ENCODE results near the gene F8.
"Not testable (repeated sequence)": the region's sequence is repeated elsewhere in the genome, so short reads cannot be mapped to it uniquely, and the experiment has no call there.

Gene F8

DNA sequence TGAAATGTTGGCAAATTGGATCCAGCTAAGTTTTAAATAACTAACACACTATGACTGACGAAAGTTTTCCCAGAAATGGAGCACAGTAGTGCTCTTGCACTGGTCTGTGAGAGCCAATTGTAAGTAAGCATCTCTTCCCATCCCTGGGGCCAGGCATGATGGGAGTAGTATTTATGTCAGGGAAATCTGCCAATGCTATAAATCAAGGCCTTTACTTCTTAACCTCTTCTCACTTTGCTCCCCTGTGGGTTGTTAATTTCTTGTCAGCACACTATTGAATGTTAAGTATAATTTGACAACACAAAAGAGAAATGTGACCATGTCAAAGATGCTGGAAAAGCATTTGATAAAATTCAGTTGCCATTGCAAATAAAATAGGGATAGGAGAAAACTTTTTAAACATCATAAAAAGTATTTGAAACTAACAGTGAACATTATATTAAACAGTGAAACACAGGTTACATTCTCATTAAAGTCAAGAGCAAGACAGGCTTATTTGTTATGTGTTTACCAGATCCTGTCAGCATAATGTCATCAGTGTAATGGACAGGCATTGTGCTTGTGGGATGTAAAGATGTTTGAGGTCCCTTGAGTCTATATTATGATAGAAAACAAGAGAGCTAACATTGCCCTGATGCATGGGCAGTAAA, 131.4 kb downstream of the F8 start:
- FAIRE-seq, result no peak
- DNase-seq (ENCODE audit: extremely low spot score, insufficient read length, low read depth), result no peak

DNA sequence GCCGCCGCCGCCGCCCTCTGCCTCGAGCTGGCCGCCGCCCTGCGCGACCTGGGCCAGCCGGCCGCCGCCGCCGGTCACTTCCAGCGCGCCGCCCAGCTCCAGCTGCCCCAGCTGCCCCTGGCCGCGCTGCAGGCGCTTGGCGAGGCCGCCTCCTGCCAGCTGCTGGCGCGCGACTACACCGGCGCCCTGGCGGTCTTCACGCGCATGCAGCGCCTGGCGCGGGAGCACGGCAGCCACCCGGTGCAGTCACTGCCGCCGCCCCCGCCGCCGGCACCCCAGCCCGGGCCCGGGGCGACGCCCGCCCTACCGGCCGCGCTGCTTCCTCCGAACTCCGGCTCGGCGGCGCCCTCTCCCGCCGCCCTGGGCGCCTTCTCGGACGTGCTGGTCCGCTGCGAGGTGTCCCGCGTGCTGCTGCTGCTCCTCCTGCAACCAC, 135.7 kb downstream of the F8 start:
- not testable (repeated sequence) for FAIRE-seq; DNase-seq (ENCODE audit: extremely low spot score, insufficient read length, low read depth)

DNA sequence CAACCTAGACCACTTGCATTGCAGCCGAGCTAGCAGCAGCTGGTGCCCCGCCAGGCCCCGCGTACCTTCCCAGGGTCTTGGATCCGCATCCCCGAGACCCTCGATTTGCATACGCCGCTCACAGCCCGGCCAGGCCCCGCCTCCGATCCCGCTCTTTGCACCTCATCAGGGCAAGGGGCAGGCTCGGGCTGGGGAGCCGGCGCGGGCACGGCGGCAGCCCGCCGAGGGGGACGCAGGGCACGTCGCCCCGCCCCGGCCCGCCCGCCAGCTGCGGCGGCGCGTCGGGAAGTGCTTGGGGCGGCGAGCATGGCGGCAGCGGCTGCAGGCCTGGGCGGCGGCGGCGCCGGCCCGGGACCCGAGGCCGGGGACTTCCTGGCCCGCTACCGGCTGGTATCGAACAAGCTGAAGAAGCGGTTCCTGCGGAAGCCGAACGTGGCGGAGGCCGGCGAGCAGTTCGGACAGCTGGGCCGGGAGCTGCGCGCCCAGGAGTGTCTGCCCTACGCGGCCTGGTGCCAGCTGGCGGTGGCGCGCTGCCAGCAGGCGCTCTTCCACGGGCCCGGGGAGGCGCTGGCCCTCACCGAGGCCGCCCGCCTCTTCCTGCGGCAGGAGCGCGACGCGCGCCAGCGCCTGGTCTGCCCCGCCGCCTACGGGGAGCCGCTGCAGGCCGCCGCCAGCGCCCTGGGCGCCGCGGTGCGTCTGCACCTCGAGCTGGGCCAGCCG, 136.3 kb downstream of the F8 start, which contains the start of gene F8A1:
Gene F8A1, plus strand, starts transcription at position 287 of the 720 bp plus-strand sequence. Its CDS starts 20 bp downstream, at position 307.
- DNase-seq (ENCODE audit: extremely low spot score, insufficient read length, low read depth); FAIRE-seq: not testable (repeated sequence)

DNA sequence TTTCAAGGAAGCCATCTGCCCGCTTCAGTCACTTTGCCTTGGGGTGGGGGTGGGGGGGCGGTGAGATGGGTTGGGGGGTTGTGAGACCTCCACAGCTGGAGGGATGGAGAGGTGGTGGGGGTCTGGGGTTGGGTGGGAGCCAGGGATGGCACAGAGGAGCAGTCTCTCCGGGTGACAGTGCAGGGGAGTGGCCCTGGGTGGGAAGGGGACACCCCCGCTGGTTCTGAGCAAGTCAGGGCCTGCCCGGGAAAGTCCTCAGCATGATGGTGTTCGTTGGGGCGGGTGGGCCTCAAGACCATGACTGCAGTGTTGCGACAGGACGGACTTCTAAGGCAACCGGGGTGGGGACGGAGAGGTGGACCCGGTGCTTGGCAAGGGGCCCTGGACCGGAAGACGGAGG, 137.0 kb downstream of the F8 start:
- not testable (repeated sequence) for FAIRE-seq; DNase-seq (ENCODE audit: extremely low spot score, insufficient read length, low read depth)

DNA sequence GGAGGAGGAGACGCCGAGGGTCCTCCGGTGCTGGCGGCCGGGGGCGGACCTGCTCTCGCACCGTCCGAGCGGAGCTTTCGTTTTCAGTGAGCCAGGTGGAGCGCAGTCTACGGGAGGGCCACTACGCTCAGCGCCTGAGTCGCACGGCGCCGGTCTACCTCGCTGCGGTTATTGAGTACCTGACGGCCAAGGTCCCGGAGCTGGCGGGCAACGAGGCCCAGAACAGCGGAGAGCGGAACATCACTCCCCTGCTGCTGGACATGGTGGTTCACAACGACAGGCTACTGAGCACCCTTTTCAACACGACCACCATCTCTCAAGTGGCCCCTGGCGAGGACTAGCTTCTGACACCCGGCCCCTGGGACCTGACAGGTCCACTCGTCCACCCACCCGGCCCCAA, 137.5 kb downstream of the F8 start:
- not testable (repeated sequence) for FAIRE-seq; DNase-seq (ENCODE audit: extremely low spot score, insufficient read length, low read depth)

DNA sequence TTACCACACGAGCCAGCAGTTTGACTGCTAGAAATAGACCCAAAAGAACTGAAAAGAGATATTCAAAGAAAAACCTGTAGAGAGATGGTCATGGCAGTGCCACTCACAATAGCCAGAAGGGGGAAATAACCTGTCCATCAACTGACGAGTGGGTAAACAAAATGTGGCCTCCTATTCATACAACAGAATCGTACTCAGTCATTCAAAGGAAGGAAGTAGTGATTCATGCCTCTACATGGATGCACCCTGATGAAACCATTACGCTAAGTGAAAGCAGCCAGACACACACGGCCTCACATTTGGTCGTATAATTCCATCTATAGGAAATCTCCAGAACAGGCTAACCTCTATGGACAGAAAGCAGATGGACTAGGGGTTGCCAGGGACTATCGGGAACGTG, 138.5 kb downstream of the F8 start:
- DNase-seq (ENCODE audit: extremely low spot score, insufficient read length, low read depth); FAIRE-seq: not testable (repeated sequence)

DNA sequence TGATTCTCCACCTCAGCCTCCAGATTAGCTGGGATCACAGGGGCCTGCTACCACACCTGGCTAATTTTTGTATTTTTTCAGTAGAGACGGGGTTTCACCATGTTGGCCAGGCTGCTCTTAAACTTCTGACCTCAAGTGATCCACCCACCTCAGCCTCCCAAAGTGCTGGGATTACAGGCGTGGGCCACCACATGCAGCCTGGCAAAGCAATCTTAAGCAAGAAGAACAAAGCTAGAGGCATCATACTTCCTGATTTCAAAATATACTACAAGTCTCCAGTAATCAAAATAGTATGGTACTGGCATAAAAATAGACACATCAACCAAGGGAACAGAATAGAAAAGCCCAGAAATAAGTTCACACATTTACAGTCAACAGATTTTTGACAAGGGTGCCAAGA, 149.2 kb downstream of the F8 start:
- DNase-seq (ENCODE audit: extremely low spot score, insufficient read length, low read depth) (no peak), FAIRE-seq (no peak)

DNA sequence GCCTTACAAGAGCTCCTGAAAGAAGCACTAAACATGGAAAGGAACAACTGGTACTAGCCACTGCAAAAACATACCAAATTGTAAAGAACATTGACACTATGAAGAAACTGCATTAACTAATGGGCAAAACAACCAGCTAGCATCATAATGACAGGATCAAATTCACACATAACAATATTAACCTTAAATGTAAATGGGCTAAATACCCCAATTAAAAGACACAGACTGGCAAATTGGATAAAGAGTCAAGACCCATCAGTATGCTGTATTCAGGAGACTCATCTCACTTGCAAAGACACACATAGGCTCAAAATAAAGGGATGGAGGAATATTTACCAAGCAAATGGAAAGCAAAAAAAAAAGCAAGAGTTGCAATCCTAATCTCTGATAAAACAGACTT, 154.0 kb downstream of the F8 start:
- FAIRE-seq, result not testable (repeated sequence)

DNA sequence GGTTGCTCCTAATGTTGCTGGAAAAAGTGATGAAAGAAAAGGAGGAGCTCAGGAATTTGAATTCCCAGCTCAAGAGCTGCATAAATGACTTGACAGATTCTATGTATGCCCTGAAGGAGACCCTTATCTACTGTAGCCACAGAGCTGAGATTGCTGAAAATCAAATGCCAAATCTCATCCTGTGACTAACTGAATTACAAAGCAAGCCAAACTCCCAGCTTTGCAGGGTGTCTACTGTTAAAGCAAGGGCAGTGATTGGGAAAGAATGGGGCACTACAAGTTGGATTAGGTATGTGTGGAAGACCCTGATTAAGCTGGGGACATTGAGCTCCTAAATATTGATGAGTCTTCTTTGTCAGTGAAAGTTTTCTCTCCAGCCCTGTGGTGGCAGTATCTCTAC, 167.3 kb downstream of the F8 start:
- no peak for DNase-seq (ENCODE audit: extremely low spot score, insufficient read length, low read depth)
- FAIRE-seq, result no peak

More for the DNA sequence above, 154.0 kb downstream of the F8 start:
- DNase-seq (ENCODE audit: extremely low spot score, insufficient read length, low read depth), result not testable (repeated sequence)

DNA sequence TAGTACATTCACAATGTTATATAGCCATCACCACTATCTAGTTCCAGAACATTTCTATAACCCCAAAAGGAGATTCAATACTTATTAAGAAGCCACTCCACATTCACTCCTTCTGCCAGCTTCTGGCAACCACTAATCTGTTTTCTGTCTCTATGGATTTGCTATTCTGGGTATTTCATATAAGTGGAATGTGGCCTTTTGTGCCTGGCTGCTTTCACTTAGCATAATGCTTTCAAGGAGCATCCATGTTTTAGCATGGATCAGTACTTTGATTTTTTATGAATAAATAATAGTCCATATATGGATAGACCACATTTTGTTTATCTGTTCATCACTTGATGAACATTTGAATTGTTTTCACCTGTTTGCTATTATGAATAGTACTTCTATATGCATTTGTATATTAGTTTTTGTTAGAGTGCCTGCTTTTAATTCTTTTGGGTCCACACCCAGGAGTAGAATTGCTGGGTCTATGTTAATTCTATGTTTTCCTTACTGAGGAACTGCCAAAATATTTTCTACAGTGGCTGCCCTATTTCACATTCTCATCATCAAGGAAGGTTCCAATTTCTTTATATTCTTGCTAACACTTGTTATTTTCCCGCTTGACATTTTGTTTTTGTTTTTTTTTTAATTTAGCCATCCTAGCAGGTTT, 171.4 kb downstream of the F8 start:
- no peak for DNase-seq (ENCODE audit: extremely low spot score, insufficient read length, low read depth)
- FAIRE-seq, result no peak

DNA sequence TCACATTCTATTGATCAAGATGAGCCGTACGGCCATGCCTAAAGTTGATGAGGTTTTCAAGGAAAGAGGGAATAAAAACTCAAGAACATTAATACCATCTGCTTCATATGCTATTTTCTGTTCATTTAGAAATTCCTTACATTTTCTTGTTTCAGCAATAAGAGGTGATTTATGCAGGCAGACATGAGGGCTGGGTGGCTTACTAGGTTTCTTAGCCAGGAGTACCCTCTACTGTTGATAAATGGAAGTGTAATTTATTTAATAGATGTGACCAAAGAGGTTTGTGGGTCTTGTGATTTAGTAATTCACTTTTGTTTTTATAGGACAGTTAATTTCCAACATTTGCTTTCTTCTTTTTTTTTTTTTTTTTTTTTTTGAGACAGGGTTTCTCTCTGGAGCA, 181.7 kb downstream of the F8 start:
- DNase-seq (ENCODE audit: extremely low spot score, insufficient read length, low read depth) (no peak), FAIRE-seq (peak; percentile 80)

DNA sequence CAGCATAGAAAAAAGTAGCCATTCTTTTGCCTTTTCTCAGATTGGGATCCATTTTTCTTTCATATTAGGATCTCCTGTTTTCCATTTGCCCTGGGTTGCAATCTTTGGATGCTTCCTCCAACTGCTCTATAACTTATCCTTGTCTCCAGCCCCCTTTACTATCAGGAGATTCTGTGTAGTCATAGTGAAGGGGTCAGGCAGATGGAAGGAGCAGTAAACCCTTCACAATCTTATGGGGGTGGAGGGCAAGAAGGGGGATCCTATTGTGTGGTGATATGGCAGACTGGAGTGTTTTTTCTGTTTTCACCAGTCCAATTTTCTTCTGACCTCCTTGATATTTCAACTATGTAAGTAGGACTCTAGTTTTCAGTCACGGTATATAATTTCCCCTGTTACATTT, 186.4 kb downstream of the F8 start:
- no peak for FAIRE-seq

DNA sequence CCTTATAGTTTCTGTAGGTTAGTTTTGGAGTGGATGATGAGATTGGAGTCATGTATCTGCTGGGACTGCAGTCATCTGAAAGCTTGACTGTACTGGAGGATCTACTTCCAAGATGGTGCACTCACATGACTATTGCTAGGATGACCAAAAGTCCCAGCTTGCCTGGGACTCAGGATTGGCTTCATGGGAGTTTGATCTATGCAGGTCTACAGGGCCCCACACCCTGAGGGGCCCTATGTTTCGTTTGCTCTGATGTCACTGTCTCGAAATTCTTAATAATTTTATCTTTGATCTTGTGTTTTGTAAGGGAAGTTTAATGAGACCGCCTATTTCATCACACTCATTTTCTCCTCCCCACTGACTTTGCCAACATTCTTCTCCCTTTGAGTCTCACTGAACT, 188.0 kb downstream of the F8 start, which contains the start of gene SMIM9:
Gene SMIM9, minus strand, starts transcription at position 101 of the 400 bp plus-strand sequence. CDS start 3,806 bp downstream, outside the sequence.
- DNase-seq (ENCODE audit: extremely low spot score, insufficient read length, low read depth) (no peak), FAIRE-seq (no peak)

More for the DNA sequence above, 186.4 kb downstream of the F8 start:
- no peak for DNase-seq (ENCODE audit: extremely low spot score, insufficient read length, low read depth)

DNA sequence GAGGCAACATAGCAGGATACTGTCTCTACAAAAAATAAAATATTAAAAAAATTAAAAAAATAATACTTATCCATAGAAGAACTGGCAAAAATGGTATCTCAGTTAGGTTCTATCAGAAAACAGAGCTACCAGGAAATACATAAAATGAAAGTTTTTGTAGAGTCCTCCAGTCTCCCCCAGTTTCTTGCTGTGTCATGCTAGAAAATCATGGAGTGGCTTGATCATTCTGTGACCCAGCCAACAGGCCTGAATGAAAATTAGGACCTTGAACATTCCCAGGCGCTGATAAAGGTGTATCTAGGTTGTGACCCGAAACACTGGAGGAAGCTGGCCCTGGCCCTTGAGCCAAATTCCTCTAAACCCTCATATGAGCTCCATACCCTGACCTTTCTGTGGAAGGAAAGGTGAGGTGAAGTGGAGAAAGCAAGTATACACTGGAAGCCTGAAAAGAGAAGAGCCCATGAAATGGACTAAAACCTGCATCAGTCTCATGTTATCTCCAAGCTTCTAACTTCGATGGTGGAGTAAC, 188.7 kb downstream of the F8 start:
- DNase-seq (ENCODE audit: extremely low spot score, insufficient read length, low read depth) (no peak), FAIRE-seq (no peak)

DNA sequence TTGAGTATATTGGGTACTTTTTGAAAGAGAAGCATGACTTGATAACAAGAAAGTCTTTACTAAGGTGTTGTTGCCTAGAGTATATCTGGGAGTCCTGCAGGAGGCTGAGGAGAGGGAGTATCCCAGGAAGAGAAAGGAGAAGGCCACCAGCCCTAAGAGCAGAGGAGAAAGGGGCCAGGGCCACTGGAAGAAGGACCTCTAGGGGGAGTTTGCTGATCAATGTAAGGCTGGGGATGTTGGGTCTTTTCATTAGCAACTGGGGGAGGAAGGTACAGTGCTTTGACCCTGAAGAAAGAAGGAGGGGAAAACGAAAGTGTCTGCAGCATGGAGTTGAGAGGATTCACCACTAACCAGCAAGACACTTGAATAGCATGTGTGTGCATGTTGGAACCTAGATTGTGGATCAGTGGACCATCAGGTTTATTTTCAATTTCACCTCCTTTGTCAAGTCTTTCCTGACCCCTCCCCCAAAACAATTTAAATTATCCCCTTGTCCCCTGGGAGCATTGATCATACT, 192.5 kb downstream of the F8 start:
- FAIRE-seq, result peak; percentile 53

DNA sequence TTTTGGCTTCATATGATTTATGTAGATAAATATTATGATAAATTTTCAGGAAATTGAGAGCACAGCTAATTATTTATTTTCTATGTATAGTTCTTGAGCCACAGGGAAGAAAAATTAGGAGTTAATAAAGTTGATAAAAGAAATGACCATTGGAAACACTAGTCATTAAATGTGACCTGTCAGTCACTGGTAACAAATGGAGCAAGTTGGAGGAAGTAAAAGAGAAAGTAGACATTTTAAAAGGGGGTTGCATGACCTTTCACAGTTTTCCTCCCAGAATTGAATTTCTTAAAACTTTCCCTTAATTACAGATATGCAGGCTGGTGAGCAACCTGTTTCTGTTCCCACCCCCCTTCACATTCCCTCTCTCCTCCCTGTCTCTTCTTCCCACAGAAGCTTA, 193.4 kb downstream of the F8 start:
- FAIRE-seq (peak; percentile 21), DNase-seq (ENCODE audit: extremely low spot score, insufficient read length, low read depth) (no peak)

More for the DNA sequence above, 192.5 kb downstream of the F8 start:
- DNase-seq (ENCODE audit: extremely low spot score, insufficient read length, low read depth), result no peak

DNA sequence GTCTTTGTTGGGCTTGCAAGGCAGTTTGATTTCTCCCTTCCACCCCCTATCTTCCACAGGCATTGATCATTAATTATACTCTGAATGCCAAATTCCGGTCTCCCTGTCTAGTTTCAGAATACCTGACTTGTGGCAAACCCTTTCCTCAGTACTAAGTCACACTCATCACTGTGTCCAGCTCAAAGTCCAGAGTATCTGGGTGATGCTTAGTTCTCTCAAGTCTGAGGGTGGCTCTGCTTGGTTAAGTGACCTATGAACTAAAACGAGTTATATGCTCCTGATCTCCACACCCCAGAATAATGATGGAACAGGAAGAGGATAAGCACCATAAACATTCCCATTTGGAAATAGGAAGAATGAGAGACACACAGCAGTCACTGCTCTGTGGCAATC, 194.5 kb downstream of the F8 start:
- FAIRE-seq (no peak), DNase-seq (ENCODE audit: extremely low spot score, insufficient read length, low read depth) (no peak)

DNA sequence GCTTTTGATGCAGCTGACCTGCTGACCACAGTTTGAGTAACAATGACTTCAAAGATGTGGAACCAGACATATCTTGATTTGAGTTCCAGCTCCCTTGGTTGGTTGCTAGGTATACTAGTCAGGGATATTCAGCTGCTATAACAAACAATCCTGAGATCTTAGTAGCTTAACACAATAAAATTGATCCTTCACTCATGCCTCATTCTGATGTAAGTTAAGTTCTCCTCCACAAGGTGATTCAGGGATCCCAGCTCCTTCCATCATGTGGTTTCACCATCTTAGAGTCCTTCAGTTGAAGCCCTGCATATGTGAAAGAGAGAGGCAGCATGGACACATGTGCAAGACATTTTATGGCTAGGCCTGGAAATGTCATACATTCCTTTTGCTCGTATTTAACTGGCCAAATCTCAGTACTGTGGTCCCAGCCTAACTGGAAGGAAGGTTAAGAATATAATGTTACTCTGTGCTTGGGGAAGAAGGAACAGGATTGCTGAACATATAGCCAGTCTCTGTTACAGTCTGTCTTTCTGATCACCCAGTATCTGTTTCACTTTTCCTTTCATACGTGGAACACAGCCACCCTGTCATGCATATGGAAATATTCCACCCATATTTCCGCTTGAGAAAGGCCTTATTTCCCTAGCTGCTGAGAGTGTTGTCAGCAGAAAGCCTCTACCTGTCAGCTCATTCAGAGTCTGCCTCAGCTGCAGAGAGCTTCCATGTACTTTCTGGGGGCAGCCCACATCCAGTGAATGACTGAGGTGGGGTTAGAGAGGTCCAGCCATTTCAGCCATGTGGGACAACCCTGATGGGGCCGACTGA, 195.1 kb downstream of the F8 start:
- FAIRE-seq (peak; percentile 95), DNase-seq (ENCODE audit: extremely low spot score, insufficient read length, low read depth) (no peak)

DNA sequence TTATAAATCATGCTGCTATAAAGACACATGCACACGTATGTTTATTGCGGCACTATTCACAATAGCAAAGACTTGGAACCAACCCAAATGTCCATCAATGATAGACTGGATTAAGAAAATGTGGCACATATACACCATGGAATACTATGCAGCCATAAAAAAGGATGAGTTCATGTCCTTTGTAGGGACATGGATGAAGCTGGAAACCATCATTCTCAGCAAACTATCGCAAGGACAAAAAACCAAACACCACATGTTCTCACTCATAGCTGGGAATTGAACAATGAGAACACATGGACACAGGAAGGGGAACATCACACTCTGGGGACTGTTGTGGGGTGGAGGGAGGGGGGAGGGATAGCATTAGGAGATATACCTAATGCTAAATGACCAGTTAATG, 196.9 kb downstream of the F8 start:
- not testable (repeated sequence) for FAIRE-seq; DNase-seq (ENCODE audit: extremely low spot score, insufficient read length, low read depth)

All from GM18507 (cell line).